Measurements from ENCODE around the gene KCNJ1.

The KCNJ1 gene

DNA sequence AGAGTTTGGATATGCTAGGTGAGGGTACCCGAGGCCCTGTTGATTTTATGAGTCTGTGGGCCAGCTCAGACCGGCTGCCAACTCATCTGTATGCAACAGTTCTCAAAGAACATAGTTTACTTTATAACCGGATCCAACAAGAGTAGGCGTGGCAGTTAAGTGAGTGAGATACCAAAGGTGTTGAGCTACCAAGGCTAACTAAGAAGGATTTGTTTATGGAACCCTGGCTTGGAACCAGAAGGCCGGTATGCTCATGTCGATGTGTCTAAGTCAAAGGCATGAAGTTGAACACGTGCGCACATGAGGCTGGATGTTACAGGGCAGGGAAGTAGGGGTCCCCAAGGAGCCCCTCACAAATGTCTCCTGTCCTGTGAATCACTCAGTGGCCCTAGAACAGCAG lies at the start of gene KCNJ1:
Gene KCNJ1 (minus strand): TSS at position 20 of the 400 bp plus-strand sequence. CDS start 27,053 bp downstream, outside the sequence.
- no peak for DNase-seq

DNA sequence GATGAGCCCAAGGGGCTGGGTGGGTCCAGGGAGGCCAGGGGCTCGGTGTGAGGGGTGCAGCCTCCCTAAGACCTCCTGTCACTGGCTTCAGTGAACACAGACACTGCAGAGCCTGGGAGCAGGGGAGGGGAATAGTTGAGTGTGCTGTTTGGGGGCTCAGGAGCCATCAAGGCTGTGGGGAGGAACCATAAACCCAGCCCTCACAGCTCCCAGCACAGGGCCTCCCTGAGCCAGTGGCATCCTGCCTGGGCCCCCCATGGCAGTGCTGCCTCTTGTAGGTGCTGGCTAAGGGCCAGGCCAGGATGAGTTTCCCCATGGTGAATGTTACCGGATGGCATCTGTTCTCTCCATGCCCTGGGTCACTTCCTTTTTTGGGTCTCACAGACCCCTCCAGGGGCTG lies 49.6 kb upstream of the KCNJ1 start:
- no peak for DNase-seq

DNA sequence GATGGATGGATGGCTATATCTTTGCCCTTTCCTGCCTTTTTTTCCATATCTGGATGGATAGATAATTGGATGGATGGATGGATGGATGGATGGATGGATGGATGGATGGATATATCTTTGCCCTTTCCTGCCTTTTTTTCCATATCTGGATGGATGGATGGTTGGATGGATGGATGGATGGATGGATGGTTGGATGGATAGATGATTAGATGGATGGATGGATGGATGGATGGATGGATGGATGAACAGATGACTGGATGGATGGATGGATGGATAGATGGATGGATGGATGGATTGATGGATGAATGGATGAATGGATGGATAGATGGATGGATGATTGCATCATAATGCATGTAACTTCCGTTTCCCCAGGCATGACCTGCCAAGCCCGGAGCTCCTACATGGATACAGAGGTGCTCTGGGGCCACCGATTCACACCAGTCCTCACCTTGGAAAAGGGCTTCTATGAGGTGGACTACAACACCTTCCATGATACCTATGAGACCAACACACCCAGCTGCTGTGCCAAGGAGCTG lies 49.0 kb upstream of the KCNJ1 start:
- no peak for DNase-seq

DNA sequence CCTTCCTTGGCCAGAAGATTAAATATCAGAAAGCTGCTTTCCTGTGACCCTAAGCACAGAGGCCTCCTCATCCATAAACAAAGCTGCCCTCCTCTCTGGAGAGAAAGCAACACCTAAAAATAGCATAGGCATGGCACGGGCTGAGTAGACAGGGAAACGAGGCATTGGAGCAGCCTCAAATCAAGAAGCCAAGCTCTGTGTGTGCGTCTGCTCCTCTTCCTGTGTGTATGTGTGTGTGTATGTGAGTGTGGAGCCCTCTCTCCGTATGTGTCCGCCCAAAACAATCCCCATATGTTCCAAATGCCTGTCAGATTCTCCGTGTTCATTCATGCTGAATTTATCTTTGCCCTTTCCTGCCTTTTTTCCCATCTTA lies 48.0 kb upstream of the KCNJ1 start:
- DNase-seq = no peak

GRCh38 chr11:128914216-128915148 lies 47.4 kb upstream of the KCNJ1 start:
- no peak for DNase-seq

DNA sequence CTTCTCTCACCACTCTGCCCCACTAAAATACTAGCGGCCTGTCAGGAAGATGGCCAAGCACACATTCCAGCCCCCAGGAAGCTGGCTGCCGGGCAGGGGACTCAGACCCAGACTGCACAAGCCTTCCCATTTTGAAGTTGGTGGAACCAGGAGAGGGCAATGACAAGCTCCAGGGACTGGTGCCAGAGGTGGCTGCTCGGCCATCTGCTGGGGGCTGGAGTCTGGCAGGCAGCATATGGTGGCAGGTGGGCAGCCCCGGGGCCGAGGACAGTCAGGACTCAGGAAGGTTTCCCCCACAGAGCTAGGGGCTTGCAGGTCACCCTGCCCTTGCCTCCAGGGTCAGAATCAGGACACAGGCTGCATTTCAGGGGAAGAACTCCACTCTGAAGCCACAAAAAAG lies 46.7 kb upstream of the KCNJ1 start:
- no peak for DNase-seq

GRCh38 chr11:128911701-128912100 lies 44.6 kb upstream of the KCNJ1 start:
- DNase-seq = no peak

GRCh38 chr11:128911239-128911638 lies 44.1 kb upstream of the KCNJ1 start:
- no peak for DNase-seq

DNA sequence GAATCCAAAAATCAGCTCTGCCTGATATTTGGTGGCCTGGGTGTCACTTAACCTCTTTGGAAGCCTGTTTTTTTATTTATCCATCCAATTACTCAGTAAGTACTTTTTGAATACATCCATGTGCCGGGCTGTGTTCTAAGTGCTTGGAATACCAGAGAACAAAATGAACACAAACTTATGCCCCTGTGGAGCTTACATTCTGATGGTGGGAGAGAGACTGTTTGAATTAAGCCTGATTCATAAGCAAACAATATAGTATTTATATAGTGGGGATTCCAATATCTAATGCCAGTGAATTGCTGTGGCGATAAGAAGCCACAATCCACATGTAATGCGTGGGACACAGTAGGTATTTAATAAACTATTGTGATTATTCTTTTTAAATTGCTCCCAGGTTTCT lies 43.5 kb upstream of the KCNJ1 start:
- DNase-seq = no peak

DNA sequence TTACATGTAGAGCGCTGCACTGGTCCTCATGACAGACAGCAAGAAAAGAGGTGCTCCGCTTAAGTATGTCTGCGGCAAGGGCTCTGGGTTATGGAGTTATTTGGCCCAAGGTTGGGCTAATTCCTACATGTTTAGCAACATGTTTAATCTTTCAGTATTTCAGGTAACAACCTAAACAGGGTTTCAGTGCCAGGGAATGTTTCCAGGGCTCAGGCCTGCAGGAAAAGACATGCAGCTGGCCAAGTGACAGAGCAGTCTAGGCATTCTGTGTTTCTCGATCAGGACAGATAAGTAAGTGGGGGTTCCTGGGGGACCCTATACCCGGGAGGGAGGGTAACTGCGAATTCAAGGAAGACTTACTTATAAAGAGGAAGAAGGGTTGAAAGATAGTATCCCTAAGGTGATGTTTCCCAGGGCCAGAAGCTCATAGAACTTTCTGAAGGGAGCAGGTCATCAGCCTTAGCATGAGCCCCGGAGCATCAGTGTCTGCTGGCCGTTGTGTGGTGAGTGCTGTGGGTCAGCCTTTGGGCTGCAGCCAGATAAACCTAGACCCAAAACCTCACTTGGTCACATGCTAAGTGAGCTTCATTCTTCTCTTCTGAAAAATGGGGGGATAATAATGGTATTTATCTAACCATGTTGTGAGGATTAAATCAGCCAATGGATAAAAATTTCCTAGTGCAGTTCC lies 42.5 kb upstream of the KCNJ1 start:
- DNase-seq = no peak

DNA sequence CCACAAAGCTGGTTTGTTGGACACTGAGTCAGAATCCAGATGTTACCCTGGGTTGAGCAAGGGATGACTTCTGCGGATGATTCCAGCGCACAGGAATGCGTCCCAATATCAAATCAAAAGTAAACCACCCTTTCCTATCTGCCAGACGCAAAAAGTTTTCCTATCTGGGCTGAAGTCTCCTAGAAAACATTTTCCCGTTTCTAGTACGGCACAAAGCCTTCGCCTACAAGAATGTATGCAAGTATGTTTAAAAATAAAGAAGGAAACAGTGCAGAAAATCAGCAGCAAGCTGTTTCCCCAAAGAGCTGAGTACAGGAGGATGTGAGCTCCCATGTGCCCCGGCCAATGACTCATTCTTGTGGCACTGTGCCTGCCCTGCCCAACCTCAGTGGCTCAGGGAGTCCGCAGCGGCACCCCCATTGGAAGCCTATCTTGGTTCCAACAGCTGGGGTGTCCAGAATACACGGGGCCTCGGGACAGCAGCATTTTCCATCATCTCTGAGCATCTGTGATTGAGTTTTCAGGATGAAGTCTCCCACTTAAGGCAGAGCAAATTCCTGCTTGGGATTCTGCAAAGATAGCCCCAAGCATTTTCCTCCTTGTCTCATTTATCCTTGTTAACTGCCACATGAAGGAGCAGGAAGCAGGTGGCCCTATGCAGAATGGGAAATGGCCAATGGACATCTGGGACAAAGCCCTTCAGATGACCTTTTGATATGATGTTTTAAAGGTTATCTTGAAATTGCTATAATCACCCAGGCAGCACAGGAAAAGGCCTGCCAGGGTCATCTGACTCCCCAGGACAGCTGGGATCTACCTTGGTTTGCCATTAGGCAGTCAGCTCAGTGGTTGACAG lies 41.5 kb upstream of the KCNJ1 start:
- no peak for DNase-seq

DNA sequence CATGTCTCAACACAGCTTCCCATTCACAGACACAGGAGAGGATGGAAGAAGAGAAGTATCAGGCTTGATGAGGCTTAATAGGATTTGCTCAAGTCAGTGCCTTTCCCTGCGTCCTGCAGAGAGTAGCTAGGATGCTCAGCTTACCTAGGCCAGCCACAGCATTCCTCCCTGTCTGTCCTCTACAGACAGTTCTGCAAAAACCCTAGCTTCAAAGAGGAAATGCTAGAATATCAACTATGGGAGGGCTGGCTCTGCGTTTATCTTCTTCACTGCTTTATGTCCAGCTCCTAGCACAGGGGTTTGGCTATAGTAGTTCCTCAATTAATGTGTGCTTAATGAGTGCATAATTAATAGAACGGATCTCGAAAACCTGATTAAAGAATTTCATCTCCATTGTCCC lies 40.5 kb upstream of the KCNJ1 start:
- DNase-seq = no peak

DNA sequence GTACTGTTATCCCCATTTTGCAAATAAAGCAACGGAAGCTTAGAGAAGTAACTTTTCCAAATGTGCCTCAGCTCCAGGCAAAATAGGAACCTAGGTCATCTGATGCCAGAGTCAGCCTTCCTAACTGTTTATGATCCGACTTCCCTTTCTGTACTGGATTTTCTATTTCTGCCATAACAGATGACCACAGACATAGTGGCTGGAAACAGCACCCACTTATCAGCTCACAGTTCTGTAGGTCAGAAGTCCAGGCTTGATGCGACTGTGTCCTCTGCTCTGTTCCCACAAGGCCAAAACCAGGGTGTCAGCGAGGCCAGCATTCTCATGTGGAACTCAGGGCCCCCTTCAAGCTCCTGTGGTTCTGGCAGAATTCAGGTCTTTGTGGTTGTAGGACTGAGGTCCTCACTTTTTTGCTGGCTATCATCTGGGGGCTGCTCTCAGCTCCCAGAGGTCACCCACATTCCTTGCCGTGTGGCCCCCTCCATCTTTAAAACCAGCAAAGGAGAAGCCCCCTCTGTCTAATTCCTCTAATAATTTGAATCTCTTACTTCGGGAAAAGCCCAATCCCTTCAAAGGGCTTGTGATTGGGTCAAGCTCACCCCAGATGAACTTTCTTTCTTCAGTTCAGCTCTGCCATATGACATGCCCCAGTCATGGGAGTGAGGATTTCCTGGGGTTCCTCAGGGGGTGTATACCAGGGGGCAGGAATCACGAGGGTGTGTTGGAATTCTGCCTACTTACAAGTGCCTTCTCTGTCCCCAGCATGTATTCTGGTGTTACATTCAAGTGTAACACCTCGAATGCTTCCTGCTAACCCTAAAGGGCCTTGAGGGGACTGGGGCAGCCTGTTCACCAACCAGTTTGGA lies 39.3 kb upstream of the KCNJ1 start:
- DNase-seq = no peak

GRCh38 chr11:128905345-128906184 lies 38.5 kb upstream of the KCNJ1 start:
- peak; percentile 25 for DNase-seq

- DNase-seq = no peak
These were observed 37.7 kb upstream of the KCNJ1 start for GRCh38 chr11:128904656-128905344.

DNA sequence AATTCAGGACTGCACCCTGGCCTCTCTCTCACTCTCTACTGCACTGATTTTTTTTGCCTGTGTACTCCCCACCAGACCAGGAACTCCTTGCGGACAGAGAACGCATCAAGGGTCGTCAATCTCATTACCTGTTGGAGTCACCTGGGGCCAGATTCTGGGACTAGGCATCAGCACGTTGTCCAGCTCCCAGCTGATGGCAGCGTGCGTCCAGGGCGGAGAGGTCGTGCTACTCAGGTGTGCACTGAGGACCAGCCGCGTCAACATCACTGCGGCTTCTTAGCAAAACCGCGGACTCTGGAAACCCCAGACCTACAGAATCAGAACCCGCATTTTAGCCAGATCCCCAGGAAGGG lies 37.2 kb upstream of the KCNJ1 start:
- DNase-seq = no peak

- DNase-seq = no peak
These were observed 36.4 kb upstream of the KCNJ1 start for GRCh38 chr11:128903248-128904061.

DNA sequence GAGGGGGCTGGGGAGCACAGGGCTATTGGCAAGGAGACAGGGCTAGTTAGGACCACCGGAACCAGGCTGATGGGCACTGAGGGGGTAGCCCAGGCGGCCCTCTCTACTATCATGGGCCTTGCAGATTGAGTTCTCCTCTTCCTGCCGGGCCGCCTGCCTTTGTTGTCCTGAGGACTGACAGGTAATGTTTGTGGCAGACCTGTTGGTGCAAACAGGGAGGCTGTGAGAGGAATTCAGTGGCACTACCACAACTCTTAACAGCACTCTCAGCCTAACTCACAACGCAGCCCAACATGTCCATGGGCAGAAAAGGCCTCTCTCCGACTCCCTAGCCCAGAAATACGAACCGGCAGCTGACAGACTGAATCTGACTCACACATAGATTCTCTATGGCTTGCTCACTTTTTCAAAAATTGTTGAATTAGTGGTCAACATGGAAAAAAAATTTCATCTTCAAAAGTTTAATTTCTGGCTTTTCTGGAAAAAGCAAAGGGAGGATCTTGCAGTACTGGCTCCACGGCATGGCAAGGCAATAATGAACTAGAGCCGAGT lies 35.5 kb upstream of the KCNJ1 start:
- no peak for DNase-seq
